Lower lobe of right lung (tissue), 2 donors: Measurements from ENCODE around the gene SPRED1. TPM values are rescaled to one million over a fixed set of nuclear protein-coding genes. Genes with fewer than 3 reads are reported as not detected.
A peak's percentile ranks its signal among the peaks of the same experiment; 100 is the strongest.

Experiments
- ATAC-seq, 2 donors: fragments of 200-7000 bp; cut with Tn5 transposase; one replicate each; pipeline ENCODE4 v1.9.1; 2020 to 2022; ENCODE audit warnings: mild to moderate bottlenecking in 2 of 2, moderate library complexity in 2 of 2
- DNase-seq: peaks from one replicate; pipeline ENCODE4 v3.0.0-alpha.2; 2020
- H3K27ac ChIP-seq: fragments of 200-600 bp; one replicate; pipeline ENCODE4 v1.8.0; 2022
- H3K27me3 ChIP-seq: fragments of 200-600 bp; one replicate; pipeline ENCODE4 v1.8.0; 2022; ENCODE audit warnings: low read depth
- H3K36me3 ChIP-seq: fragments of 200-600 bp; one replicate; pipeline ENCODE4 v1.8.0; 2022; ENCODE audit warnings: mild to moderate bottlenecking
- H3K4me1 ChIP-seq: fragments of 200-600 bp; one replicate; pipeline ENCODE4 v1.8.0; 2022
- H3K4me3 ChIP-seq: fragments of 200-600 bp; one replicate; pipeline ENCODE4 v1.8.0; 2022; ENCODE audit warnings: mild to moderate bottlenecking
- H3K9me3 ChIP-seq: fragments of 200-600 bp; one replicate; pipeline ENCODE4 v1.8.0; 2022
- CTCF ChIP-seq: fragments of 200-600 bp; IDR thresholded peaks from one replicate; pipeline ENCODE4 v1.8.0; 2022; ENCODE audit warnings: antibody characterized with exemption, mild to moderate bottlenecking
- intact Hi-C: fragments of 100-400 bp; cut with DNase I; formaldehyde crosslinking; loops from one replicate; pipeline ENCODE4 v1.11.0; 2022
- total RNA-seq: library from RNA; stranded (reverse); fragmentation: NEBNext Ultra II Directional; extraction: Animal tissue kit (Norgen Biotek cat#: 25700); gene quantifications from one replicate; pipeline ENCODE4 v1.2.1, GENCODE V29; 2021
- donor health status: DM: no; HTN: yes; CAD: no; lungs with severe emphysema.

The SPRED1 gene
- total RNA-seq, 1 donor from 2014 or later: 57.7 TPM

GRCh38 chr15:38312190-38312589 lies 59.6 kb downstream of the SPRED1 start:
- no peak overlapping the region for H3K4me3 ChIP-seq
- intact Hi-C loops: no loop called here
- DNase-seq (no peak), ATAC-seq (no peak)
- no peaks in the 10 kb centered on the region for H3K9me3 ChIP-seq
- H3K27me3 ChIP-seq: no peaks in the 10 kb centered on the region
- no peak overlapping the region for H3K27ac ChIP-seq
- no peaks in the 10 kb centered on the region for H3K36me3 ChIP-seq
- peaks cover 16% of the 10 kb centered on the region for H3K4me1 ChIP-seq
- TF ChIP-seq CTCF: no peak

- no peaks in the 10 kb centered on the region for H3K27me3 ChIP-seq
- H3K9me3 ChIP-seq: no peaks in the 10 kb centered on the region
- intact Hi-C loops: no loop called here
- no peak for TF ChIP-seq CTCF
- H3K27ac ChIP-seq: no peak overlapping the region
- no peak for ATAC-seq
- no peak for DNase-seq
- H3K4me1 ChIP-seq: peaks cover 22% of the 10 kb centered on the region
- no peaks in the 10 kb centered on the region for H3K36me3 ChIP-seq
- no peak overlapping the region for H3K4me3 ChIP-seq
These were observed 63.7 kb downstream of the SPRED1 start for GRCh38 chr15:38316311-38316710.

- H3K9me3 ChIP-seq: no peaks in the 10 kb centered on the region
- H3K36me3 ChIP-seq: peaks cover 9% of the 10 kb centered on the region
- H3K27ac ChIP-seq: no peak overlapping the region
- DNase-seq: no peak
- ATAC-seq: peak in 1 of 2 donors; percentile 29
- H3K27me3 ChIP-seq: no peaks in the 10 kb centered on the region
- no peak for TF ChIP-seq CTCF
- intact Hi-C loops: no loop called here
- peaks cover 22% of the 10 kb centered on the region for H3K4me1 ChIP-seq
- H3K4me3 ChIP-seq: no peak overlapping the region
These were observed 67.5 kb downstream of the SPRED1 start for GRCh38 chr15:38320181-38320580.

- DNase-seq: no peak
These were observed 68.2 kb downstream of the SPRED1 start for GRCh38 chr15:38320866-38321265.

GRCh38 chr15:38323895-38324294 lies 71.3 kb downstream of the SPRED1 start:
- no peak for ATAC-seq
- intact Hi-C loops: no loop called here
- no peaks in the 10 kb centered on the region for H3K9me3 ChIP-seq
- peaks cover 33% of the 10 kb centered on the region for H3K36me3 ChIP-seq
- H3K27ac ChIP-seq: no peak overlapping the region
- peaks cover 13% of the 10 kb centered on the region for H3K4me1 ChIP-seq
- TF ChIP-seq CTCF: no peak
- H3K4me3 ChIP-seq: no peak overlapping the region
- H3K27me3 ChIP-seq: no peaks in the 10 kb centered on the region
- DNase-seq: no peak

More at GRCh38 chr15:38320866-38321265, 68.2 kb downstream of the SPRED1 start:
- TF ChIP-seq CTCF: no peak
- Histone ChIP-seq H3K4me1 (peaks cover 15% of the 10 kb centered on the region), H3K27me3 (no peaks in the 10 kb centered on the region), H3K9me3 (no peaks in the 10 kb centered on the region), H3K27ac (no peak overlapping the region), H3K36me3 (peaks cover 16% of the 10 kb centered on the region), H3K4me3 (no peak overlapping the region)
- intact Hi-C loops: no loop called here
- no peak for ATAC-seq
